HepG2 (cell line): ENCODE results near the gene FAM117A. TPM values are rescaled to one million over a fixed set of nuclear protein-coding genes. Genes with fewer than 3 reads are reported as not detected.
A peak's percentile ranks its signal among the peaks of the same experiment; 100 is the strongest.

Experiments
- ATAC-seq: fragments of 200-7000 bp; cut with Tn5 transposase; 3 replicates; pipeline ENCODE4 v1.9.1; 2020; ENCODE audit warnings: mild to moderate bottlenecking, moderate library complexity
- BruUV-seq: library from RNA; stranded (reverse); fragments of 400-500 nt; replicated peaks from 2 replicates; lab custom pipeline; 2021; lab: Mats Ljungman, UMichigan
- CTCF ChIA-PET: fragments of 300-600 bp; formaldehyde crosslinking; extraction: SDS; loops from one replicate; lab custom pipeline; 2021; ENCODE audit warnings: low total read pairs, inconsistent platforms, low intra/inter-chr PET ratio; lab: Yijun Ruan, JAX
- POLR2A ChIA-PET: fragments of 350-600 bp; sonication (Branson Sonifier 250); formaldehyde crosslinking; loops from one replicate; lab custom pipeline; 2020; ENCODE audit warnings: antibody characterized with exemption, inconsistent platforms; lab: Yijun Ruan, JAX
- DNase-seq: peaks from one replicate; pipeline ENCODE4 v3.0.0-alpha.2; 2015; ENCODE audit warnings: low spot score
- FAIRE-seq: peaks from 3 replicates; lab custom pipeline; 2011; peaks lifted over from hg19 to GRCh38; lab: Jason Lieb, UNC
- H2AFZ ChIP-seq: one replicate; pipeline ENCODE4 v1.6.1; 2011; ENCODE audit warnings: low read length, inconsistent platforms
- H3K27ac ChIP-seq: fragments of 300-600 bp; 3 replicates; pipeline ENCODE4 v1.8.0; 2011; ENCODE audit warnings: mixed run types, mild to moderate bottlenecking, mixed read lengths, low read length, inconsistent platforms; ENCODE audit not compliant: insufficient read depth; ENCODE audit errors: extremely low read length
- H3K27me3 ChIP-seq, 2 experiments: fragments of 200-600 bp in 1 of 2; 2 replicates in 1 of 2; 3 replicates in 1 of 2; pipeline versions ENCODE4 v1.6.0 to v1.8.0; 2011; ENCODE audit warnings: low read length in 2 of 2, mild to moderate bottlenecking in 2 of 2, moderate library complexity in 2 of 2, inconsistent platforms in 1 of 2; ENCODE audit not compliant: insufficient read depth in 2 of 2, control insufficient read depth in 1 of 2
- H3K36me3 ChIP-seq, 2 experiments: fragments of 200-600 bp in 1 of 2; replicated peaks in 1 of 2; 2 replicates in 1 of 2; 3 replicates in 1 of 2; pipeline versions ENCODE4 v1.5.1 to v1.8.0; 2011; ENCODE audit warnings: low read length in 2 of 2, inconsistent platforms in 1 of 2; ENCODE audit not compliant: insufficient read depth in 2 of 2, control insufficient read depth in 1 of 2
- H3K4me1 ChIP-seq: 2 replicates; pipeline ENCODE4 v1.5.1; 2012; ENCODE audit warnings: low read length, inconsistent platforms; ENCODE audit not compliant: insufficient read depth
- H3K4me2 ChIP-seq: 2 replicates; pipeline ENCODE4 v1.6.0; 2011; ENCODE audit warnings: low read depth, low read length, inconsistent platforms
- H3K4me3 ChIP-seq, 3 experiments: fragments of 200-600 bp in 1 of 3; sonication (generic), shearing (Covaris generic) in 1 of 3; replicated peaks in 1 of 3; 2 replicates each; pipeline ENCODE4 v1.5.1; 2011 to 2016; ENCODE audit warnings: low read length in 3 of 3, inconsistent platforms in 2 of 3, low read depth in 2 of 3, mild to moderate bottlenecking in 2 of 3, control low read depth in 1 of 3, mixed read lengths in 1 of 3; ENCODE audit not compliant: insufficient read depth in 1 of 3
- H3K79me2 ChIP-seq: one replicate; pipeline ENCODE4 v1.6.1; 2011; ENCODE audit warnings: low read length, inconsistent platforms; ENCODE audit not compliant: insufficient read depth
- H3K9ac ChIP-seq: 2 replicates; pipeline ENCODE4 v1.6.0; 2011; ENCODE audit warnings: mild to moderate bottlenecking, low read depth, low read length, inconsistent platforms; ENCODE audit not compliant: insufficient read depth
- H3K9me3 ChIP-seq: 2 replicates; pipeline ENCODE4 v1.5.1; 2012; ENCODE audit warnings: mild to moderate bottlenecking, low read length
- H4K20me1 ChIP-seq: 2 replicates; pipeline ENCODE4 v1.6.0; 2011; ENCODE audit warnings: inconsistent platforms, mild to moderate bottlenecking, low read length, moderate library complexity; ENCODE audit not compliant: insufficient read depth
- AKAP8 ChIP-seq: sonication (generic); formaldehyde crosslinking; IDR thresholded peaks from 2 replicates; pipeline ENCODE4 v1.5.1; 2020; ENCODE audit warnings: mild to moderate bottlenecking, missing genetic modification reagents
- EP300 ChIP-seq, 3 experiments: sonication (generic) in 1 of 3; formaldehyde crosslinking in 1 of 3; IDR thresholded peaks; 2 replicates each; pipeline versions ENCODE4 v1.5.1 to v1.6.1; 2011 to 2020; ENCODE audit warnings: low read depth in 2 of 3, low read length in 2 of 3, borderline replicate concordance in 1 of 3, improper control_type of control experiment in 1 of 3, mild to moderate bottlenecking in 1 of 3, missing genetic modification reagents in 1 of 3, moderate library complexity in 1 of 3
- GFI1 ChIP-seq: sonication (generic); formaldehyde crosslinking; IDR thresholded peaks from 2 replicates; pipeline ENCODE4 v1.5.0; 2020; ENCODE audit warnings: missing genetic modification reagents, mild to moderate bottlenecking, borderline replicate concordance
- MAFF ChIP-seq: IDR thresholded peaks from 2 replicates; pipeline ENCODE4 v1.6.1; 2011; ENCODE audit warnings: low read depth, low read length, improper control_type of control experiment
- MBNL3 ChIP-seq: fragments of 250-450 bp; sonication (Bioruptor Pico); conservative IDR thresholded peaks from 2 replicates; pipeline ENCODE4 v1.8.0; 2022; ENCODE audit warnings: mild to moderate bottlenecking, inconsistent platforms
- RNF2 ChIP-seq: fragments of 450-650 bp; conservative IDR thresholded peaks from 2 replicates; pipeline ENCODE4 v1.6.1; 2016; ENCODE audit warnings: low read depth
- TEAD3 ChIP-seq: optimal IDR thresholded peaks from 2 replicates; pipeline ENCODE3; 2016; ENCODE audit warnings: borderline replicate concordance
- ZNF124 ChIP-seq: sonication (generic); formaldehyde crosslinking; IDR thresholded peaks from 2 replicates; pipeline ENCODE4 v1.4.0; 2020; ENCODE audit warnings: missing genetic modification reagents
- ZNF354B ChIP-seq: sonication (generic); formaldehyde crosslinking; IDR thresholded peaks from 2 replicates; pipeline ENCODE4 v1.8.0; 2022; ENCODE audit warnings: mild to moderate bottlenecking, missing genetic modification reagents
- ZNF891 ChIP-seq: sonication (generic); formaldehyde crosslinking; IDR thresholded peaks from 2 replicates; pipeline ENCODE4 v1.5.0; 2020; ENCODE audit warnings: mild to moderate bottlenecking, missing genetic modification reagents
- WGBS: methylation state at CpG from one replicate; pipeline ENCODE4 v1.1.6; 2017; ENCODE audit warnings: low lambda C conversion rate; 5-methylcytosine and 5-hydroxymethylcytosine counted together
- in situ Hi-C: cut with HindIII; loops from 2 replicates; pipeline ENCODE4 v1.10.0; 2017; ENCODE audit warnings: low pct_unique_long_range_greater_than_20kb; ENCODE audit not compliant: extremely low pct_ligation_motif_present
- intact Hi-C: fragments of 100-400 bp; cut with micrococcal nuclease; formaldehyde crosslinking; loops from one replicate; pipeline ENCODE4 v1.10.0; 2022; ENCODE audit not compliant: unreplicated experiment
- polyA plus RNA-seq, 8 experiments: library from polyadenylated mRNA; depleted of rRNA in 3 of 8; stranded (reverse) in 7 of 8; unstranded in 1 of 8; fragments of >200 nt; fragmentation: Illumina TruSeq in 4 of 8; extraction: Trizol in 4 of 8; gene quantifications; 2 replicates each; pipeline versions ENCODE4 v1.2.1 to v1.2.3, GENCODE V29; 2011 to 2016; ENCODE audit warnings: low read depth in 4 of 8, missing spikeins in 1 of 8, mixed read lengths in 1 of 8; ENCODE audit not compliant: insufficient read depth in 1 of 8
- total RNA-seq, 5 experiments: library from RNA; depleted of rRNA; stranded (reverse); fragments of >200 nt; fragmentation: Illumina TruSeq; extraction: Trizol; gene quantifications; 2 replicates each; pipeline ENCODE4 v1.2.3, GENCODE V29; 2016; ENCODE audit warnings: low read depth in 1 of 5
- TF ChIP-seq, protein P1 (sequence below): sonication (generic); formaldehyde crosslinking; IDR thresholded peaks from 2 replicates; pipeline ENCODE4 v1.4.0; 2020; ENCODE audit warnings: mild to moderate bottlenecking, missing genetic modification reagents
- TF ChIP-seq, protein P2 (sequence below), 2 experiments: fragments of 450-650 bp in 1 of 2; sonication (generic) in 1 of 2; formaldehyde crosslinking; IDR thresholded peaks; 2 replicates each; pipeline versions ENCODE4 v1.5.0 to v1.8.0; 2020 to 2022; ENCODE audit warnings: mild to moderate bottlenecking in 1 of 2, missing genetic modification reagents in 1 of 2
- TF ChIP-seq, protein P3 (sequence below): sonication (generic); formaldehyde crosslinking; IDR thresholded peaks from 2 replicates; pipeline ENCODE4 v1.4.0; 2020; ENCODE audit warnings: mild to moderate bottlenecking, missing genetic modification reagents

Gene FAM117A
- total and polyA plus RNA-seq, 2 of the 13 experiments (the other 11 are each of a cell fraction or from before 2014, with no cell fraction given): 12.1 to 19.8 TPM

GRCh38 chr17:49783071-49783715 lies 19.3 kb upstream of the FAM117A start:
- no TSS peak for BruUV-seq
- WGBS: 48% methylated on average over 3 of the region's 3 CpGs
- no peaks in the 10 kb centered on the region for H3K79me2 ChIP-seq
- no peak overlapping the region for H3K9ac ChIP-seq
- intact Hi-C loops (no loop called here), in situ Hi-C loops (no loop called here)
- H3K4me2 ChIP-seq: no peak overlapping the region
- no peaks in the 10 kb centered on the region for H3K9me3 ChIP-seq
- no peak overlapping the region for H3K27ac ChIP-seq
- no peak overlapping the region for H2AFZ ChIP-seq
- POLR2A ChIA-PET: interaction anchor here (2.0 kb wide), 1 partner anchor 19 kb away, joined by 7 read pairs; the partner anchor contains the start of gene FAM117A
- no peaks in the 10 kb centered on the region for H3K36me3 ChIP-seq
- FAIRE-seq (no peak), ATAC-seq (no peak), DNase-seq (no peak)
- TF ChIP-seq ZNF891 (CRISPR knock-in tag): no peak
- TF ChIP-seq MBNL3: no peak
- no peak for TF ChIP-seq RNF2
- TF ChIP-seq EP300 (IDR thresholded peaks at IDR 0.05; ENCODE audit: low read depth in 2 of 2, low read length in 2 of 2): no peak
- no peak for TF ChIP-seq EP300 (CRISPR knock-in tag; IDR thresholded peaks at IDR 0.05; ENCODE audit: borderline replicate concordance)
- TF ChIP-seq, protein P1, sequence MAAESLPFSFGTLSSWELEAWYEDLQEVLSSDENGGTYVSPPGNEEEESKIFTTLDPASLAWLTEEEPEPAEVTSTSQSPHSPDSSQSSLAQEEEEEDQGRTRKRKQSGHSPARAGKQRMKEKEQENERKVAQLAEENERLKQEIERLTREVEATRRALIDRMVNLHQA: no peak
- no peak for TF ChIP-seq GFI1
- no peak overlapping the region for H3K4me3 ChIP-seq
- peaks cover 10% of the 10 kb centered on the region for H3K4me1 ChIP-seq
- CTCF ChIA-PET: no interaction called here
- no peaks in the 10 kb centered on the region for H4K20me1 ChIP-seq
- H3K27me3 ChIP-seq: peaks cover 0 to 6% of the 10 kb centered on the region in 2 experiments; a peak in 3 of 5 replicates

DNA sequence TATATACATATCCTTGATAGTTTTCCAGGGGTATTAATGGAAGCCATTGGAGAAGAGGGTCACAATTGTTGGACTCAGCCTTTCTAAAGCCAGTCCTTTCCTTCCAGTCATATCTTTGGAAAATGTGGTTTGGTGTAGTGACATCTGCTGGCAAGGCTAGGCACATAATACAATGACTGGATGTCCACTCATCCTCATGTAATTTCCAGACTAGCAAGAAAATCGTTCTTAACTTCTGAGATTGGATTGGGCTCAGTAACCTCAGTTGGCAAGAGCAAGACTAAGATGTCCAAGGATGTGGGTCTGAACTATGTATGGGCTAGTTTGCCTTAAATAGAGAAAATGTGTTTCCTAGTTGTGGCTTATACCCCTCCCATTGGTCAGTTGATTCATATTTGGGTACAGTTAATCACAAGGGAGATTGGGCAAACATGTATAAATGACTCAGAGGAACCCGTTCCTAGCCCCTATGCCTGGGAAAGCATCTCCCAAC lies 15.9 kb upstream of the FAM117A start:
- H3K79me2 ChIP-seq: no peaks in the 10 kb centered on the region
- ATAC-seq (peak; percentile 85), DNase-seq (peak; percentile 56), FAIRE-seq (peak; percentile 92)
- H3K4me2 ChIP-seq: no peak overlapping the region
- H3K36me3 ChIP-seq: no peaks in the 10 kb centered on the region
- WGBS: 0% methylated on average over 2 of the region's 2 CpGs
- no peak overlapping the region for H3K9ac ChIP-seq
- in situ Hi-C loops (no loop called here), intact Hi-C loops (loop anchor here (1.0 kb wide), 3 partner anchors 71 to 211 kb away; no protein-coding TSS in a partner anchor)
- H3K27me3 ChIP-seq: peaks cover 2 to 14% of the 10 kb centered on the region in 2 experiments; a peak in 3 of 5 replicates
- H3K27ac ChIP-seq: no peak overlapping the region
- ChIA-PET CTCF (interaction anchor here (1.0 to 1.3 kb wide), 4 partner anchors 84 to 224 kb away, joined by 3 to 12 read pairs (median 3); no protein-coding TSS in a partner anchor), POLR2A (interaction anchor here (1.5 kb wide), 1 partner anchor 16 kb away, joined by 5 read pairs; the partner anchor contains the start of gene FAM117A)
- no peaks in the 10 kb centered on the region; the same call in 1 of the 2 replicates for H3K4me1 ChIP-seq
- BruUV-seq: no TSS peak
- no peak overlapping the region for H2AFZ ChIP-seq
- no peaks in the 10 kb centered on the region for H4K20me1 ChIP-seq
- H3K9me3 ChIP-seq: no peaks in the 10 kb centered on the region
- H3K4me3 ChIP-seq: no peak overlapping the region
- TF ChIP-seq, protein P2, sequence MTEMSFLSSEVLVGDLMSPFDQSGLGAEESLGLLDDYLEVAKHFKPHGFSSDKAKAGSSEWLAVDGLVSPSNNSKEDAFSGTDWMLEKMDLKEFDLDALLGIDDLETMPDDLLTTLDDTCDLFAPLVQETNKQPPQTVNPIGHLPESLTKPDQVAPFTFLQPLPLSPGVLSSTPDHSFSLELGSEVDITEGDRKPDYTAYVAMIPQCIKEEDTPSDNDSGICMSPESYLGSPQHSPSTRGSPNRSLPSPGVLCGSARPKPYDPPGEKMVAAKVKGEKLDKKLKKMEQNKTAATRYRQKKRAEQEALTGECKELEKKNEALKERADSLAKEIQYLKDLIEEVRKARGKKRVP (CRISPR knock-in tag; IDR thresholded peaks at IDR 0.05): 0 out of 4 replicates have a peak, but pooled peaks of 1 of the 2 experiments have one; percentile 14
- TF ChIP-seq MAFF (no peak), AKAP8 (no peak), ZNF354B (CRISPR knock-in tag) (no peak), TEAD3 (CRISPR knock-in tag) (peak; percentile 18), ZNF124 (CRISPR knock-in tag) (no peak)
- TF ChIP-seq, protein P3, sequence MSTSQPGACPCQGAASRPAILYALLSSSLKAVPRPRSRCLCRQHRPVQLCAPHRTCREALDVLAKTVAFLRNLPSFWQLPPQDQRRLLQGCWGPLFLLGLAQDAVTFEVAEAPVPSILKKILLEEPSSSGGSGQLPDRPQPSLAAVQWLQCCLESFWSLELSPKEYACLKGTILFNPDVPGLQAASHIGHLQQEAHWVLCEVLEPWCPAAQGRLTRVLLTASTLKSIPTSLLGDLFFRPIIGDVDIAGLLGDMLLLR (CRISPR knock-in tag): no peak
